GM12878 (cell line): ENCODE data around the gene MYO7A. TPM values are rescaled to one million over a fixed set of nuclear protein-coding genes. Genes with fewer than 3 reads are reported as not detected.

Source experiments
- ATAC-seq: fragments of 200-7000 bp; cut with Tn5 transposase; 3 replicates; pipeline ENCODE4 v1.9.1; 2020; ENCODE audit warnings: mild to moderate bottlenecking, moderate library complexity
- BruUV-seq: library from RNA; stranded (reverse); fragments of 400-500 nt; replicated peaks from 2 replicates; lab custom pipeline; 2021; lab: Mats Ljungman, UMichigan
- CTCF ChIA-PET: fragments of 300-600 bp; sonication (Branson Sonifier 250); formaldehyde crosslinking; extraction: SDS; loops from one replicate; lab custom pipeline; 2021; ENCODE audit warnings: inconsistent platforms; lab: Yijun Ruan, JAX
- POLR2A ChIA-PET: fragments of 350-600 bp; formaldehyde crosslinking; extraction: SDS; loops from one replicate; lab custom pipeline; 2021; ENCODE audit warnings: inconsistent platforms; lab: Charles Lee
- RAD21 ChIA-PET: fragments of 300-600 bp; sonication (Branson Sonifier 250); formaldehyde crosslinking; loops from one replicate; lab custom pipeline; 2023; ENCODE audit warnings: antibody characterized with exemption; ENCODE audit not compliant: unreplicated experiment; lab: Charles Lee
- SMC1A ChIA-PET: fragments of 300-600 bp; sonication (Branson Sonifier 250); formaldehyde crosslinking; loops from one replicate; lab custom pipeline; 2023; ENCODE audit not compliant: unreplicated experiment, uncharacterized antibody; lab: Charles Lee
- DNase-seq: peaks from one replicate; pipeline ENCODE4 v3.0.0-alpha.2; 2011; ENCODE audit warnings: low read depth, low spot score
- FAIRE-seq: peaks from 3 replicates; lab custom pipeline; 2011; peaks lifted over from hg19 to GRCh38; lab: Jason Lieb, UNC
- H2AFZ ChIP-seq: 2 replicates; pipeline ENCODE4 v1.6.0; 2011; ENCODE audit warnings: low read depth, low read length, control low read depth; ENCODE audit not compliant: control insufficient read depth
- H3K27ac ChIP-seq: 2 replicates; pipeline ENCODE4 v1.5.1; 2011; ENCODE audit warnings: control low read depth; ENCODE audit not compliant: control insufficient read depth, insufficient read depth
- H3K27me3 ChIP-seq, 2 experiments: replicated peaks in 1 of 2; 2 replicates each; pipeline versions ENCODE4 v1.6.0 to v1.6.1; 2011; ENCODE audit warnings: low read length in 1 of 2; ENCODE audit not compliant: control insufficient read depth in 2 of 2, insufficient read depth in 2 of 2
- H3K36me3 ChIP-seq, 2 experiments: 2 replicates each; pipeline ENCODE4 v1.5.1; 2011; ENCODE audit warnings: low read length in 1 of 2; ENCODE audit not compliant: control insufficient read depth in 2 of 2, insufficient read depth in 2 of 2
- H3K4me1 ChIP-seq: 2 replicates; pipeline ENCODE4 v1.6.1; 2011; ENCODE audit warnings: mild to moderate bottlenecking, low read length, moderate library complexity, mixed read lengths; ENCODE audit not compliant: control insufficient read depth, insufficient read depth
- H3K4me2 ChIP-seq: 2 replicates; pipeline ENCODE4 v1.6.0; 2011; ENCODE audit warnings: control low read depth; ENCODE audit not compliant: control insufficient read depth, insufficient read depth
- H3K4me3 ChIP-seq: fragments of 200-600 bp; sonication (generic); 2 replicates; pipeline ENCODE4 v1.5.1; 2016
- H3K79me2 ChIP-seq: 2 replicates; pipeline ENCODE4 v1.6.0; 2011; ENCODE audit warnings: low read length; ENCODE audit not compliant: control insufficient read depth, insufficient read depth
- H3K9ac ChIP-seq: 2 replicates; pipeline ENCODE4 v1.8.0; 2011; ENCODE audit warnings: low read length, control low read depth, mixed read lengths; ENCODE audit not compliant: control insufficient read depth, insufficient read depth
- H3K9me3 ChIP-seq: replicated peaks from 3 replicates; pipeline ENCODE4 v1.5.1; 2011; ENCODE audit warnings: mild to moderate bottlenecking, low read length; ENCODE audit not compliant: control insufficient read depth, insufficient read depth
- H4K20me1 ChIP-seq: 2 replicates; pipeline ENCODE4 v1.6.0; 2011; ENCODE audit not compliant: control insufficient read depth, insufficient read depth
- ASH2L ChIP-seq: fragments of 300-600, 200-600 bp; sonication (generic); IDR thresholded peaks from 2 replicates; pipeline ENCODE4 v1.6.1; 2017; ENCODE audit warnings: low read depth, mild to moderate bottlenecking, borderline replicate concordance
- CBX3 ChIP-seq: fragments of 200-600 bp; sonication (generic); IDR thresholded peaks from 2 replicates; pipeline ENCODE4 v1.6.1; 2016; ENCODE audit warnings: low read depth, borderline replicate concordance
- GABPA ChIP-seq: IDR thresholded peaks from 2 replicates; pipeline ENCODE4 v1.6.1; 2014; ENCODE audit warnings: antibody characterized with exemption, low read depth, mild to moderate bottlenecking, inconsistent platforms
- GATAD2B ChIP-seq: fragments of 450-650 bp; conservative IDR thresholded peaks from 2 replicates; pipeline ENCODE4 v1.6.1; 2017; ENCODE audit warnings: low read depth, mild to moderate bottlenecking, moderate library complexity
- IKZF2 ChIP-seq, 2 experiments: fragments of 450-650 bp; IDR thresholded peaks; 2 replicates each; pipeline ENCODE4 v1.6.1; 2017; ENCODE audit warnings: mild to moderate bottlenecking in 2 of 2, moderate library complexity in 2 of 2
- KAT2A ChIP-seq: conservative IDR thresholded peaks from 2 replicates; pipeline ENCODE4 v1.6.1; 2011; ENCODE audit warnings: low read depth, low read length; ENCODE audit not compliant: control insufficient read depth
- MEF2A ChIP-seq: IDR thresholded peaks from 2 replicates; pipeline ENCODE4 v1.6.1; 2011; ENCODE audit warnings: low read depth, mild to moderate bottlenecking, low read length, moderate library complexity; ENCODE audit not compliant: insufficient read depth
- MYB ChIP-seq: fragments of 150-350 bp; IDR thresholded peaks from 2 replicates; pipeline ENCODE4 v1.6.1; 2014; ENCODE audit warnings: mild to moderate bottlenecking, low read depth, low read length, borderline replicate concordance
- SRF ChIP-seq, 2 experiments: IDR thresholded peaks; 2 replicates each; pipeline ENCODE4 v1.6.1; 2011; ENCODE audit warnings: low read depth in 2 of 2, low read length in 2 of 2, mild to moderate bottlenecking in 1 of 2, moderate library complexity in 1 of 2
- ZZZ3 ChIP-seq: IDR thresholded peaks from 2 replicates; pipeline ENCODE4 v1.6.1; 2011; ENCODE audit warnings: low read depth; ENCODE audit not compliant: control insufficient read depth, insufficient read length
- WGBS: methylation state at CpG from one replicate; pipeline ENCODE4 v1.1.6; 2016; ENCODE audit warnings: low lambda C conversion rate; ENCODE audit not compliant: insufficient replicate concordance, insufficient coverage; ENCODE audit errors: missing lambda C conversion rate; 5-methylcytosine and 5-hydroxymethylcytosine counted together
- in situ Hi-C: fragments of 300-500 bp; cut with MboI; formaldehyde crosslinking; loops from 9 replicates; pipeline ENCODE4 v1.14.3; 2018; ENCODE audit warnings: mixed read lengths
- intact Hi-C: fragments of 100-400 bp; cut with micrococcal nuclease; formaldehyde crosslinking; loops from one replicate; pipeline ENCODE4 v1.14.2; 2022; ENCODE audit not compliant: unreplicated experiment
- polyA plus RNA-seq, 11 experiments: library from polyadenylated mRNA; depleted of rRNA in 4 of 11; unstranded in 6 of 11; stranded (reverse) in 5 of 11; fragments of >200 nt; fragmentation: Nextera tagmentation in 4 of 11; fragmentation: Illumina TruSeq in 1 of 11; extraction: Ambion mirVana in 4 of 11; extraction: Trizol in 1 of 11; gene quantifications; 1 replicate in 1 of 11; 2 replicates in 10 of 11; pipeline versions ENCODE4 v1.2.1 to v1.2.3, GENCODE V29; 2011 to 2016; ENCODE audit warnings: inconsistent platforms in 2 of 11, missing spikeins in 2 of 11, low read depth in 1 of 11
- total RNA-seq, 4 experiments: library from RNA; depleted of rRNA in 3 of 4; stranded (reverse); fragments of >200 nt in 3 of 4; fragmentation: Illumina TruSeq in 1 of 4; extraction: Trizol in 1 of 4; gene quantifications; 2 replicates each; pipeline versions ENCODE4 v1.2.1 to v1.2.3, GENCODE V29; 2013 to 2021
- TF ChIP-seq, protein P1 (sequence below): fragments of 450-650 bp; IDR thresholded peaks from 2 replicates; pipeline ENCODE4 v1.6.1; 2018; ENCODE audit warnings: borderline replicate concordance, mild to moderate bottlenecking; ENCODE audit not compliant: partially characterized antibody
- TF ChIP-seq, protein P2 (sequence below): IDR thresholded peaks from 2 replicates; pipeline ENCODE4 v1.6.1; 2011; ENCODE audit warnings: low read depth, low read length, improper control_type of control experiment, borderline replicate concordance
- TF ChIP-seq, protein P3 (sequence below): IDR thresholded peaks from 2 replicates; pipeline ENCODE4 v1.6.1; 2012; ENCODE audit warnings: low read depth, low read length, improper control_type of control experiment
- TF ChIP-seq, protein P4 (sequence below): IDR thresholded peaks from 2 replicates; pipeline ENCODE4 v1.6.1; 2011; ENCODE audit warnings: borderline replicate concordance, low read depth, mild to moderate bottlenecking, moderate library complexity, low read length; ENCODE audit not compliant: insufficient read depth, poor library complexity, severe bottlenecking

The MYO7A gene
- total and polyA plus RNA-seq, 10 of the 15 experiments (the other 5 are each of a cell fraction or from before 2014, with no cell fraction given), result 0.01 to 0.21 (median 0.04) TPM; not detected in 6

DNA sequence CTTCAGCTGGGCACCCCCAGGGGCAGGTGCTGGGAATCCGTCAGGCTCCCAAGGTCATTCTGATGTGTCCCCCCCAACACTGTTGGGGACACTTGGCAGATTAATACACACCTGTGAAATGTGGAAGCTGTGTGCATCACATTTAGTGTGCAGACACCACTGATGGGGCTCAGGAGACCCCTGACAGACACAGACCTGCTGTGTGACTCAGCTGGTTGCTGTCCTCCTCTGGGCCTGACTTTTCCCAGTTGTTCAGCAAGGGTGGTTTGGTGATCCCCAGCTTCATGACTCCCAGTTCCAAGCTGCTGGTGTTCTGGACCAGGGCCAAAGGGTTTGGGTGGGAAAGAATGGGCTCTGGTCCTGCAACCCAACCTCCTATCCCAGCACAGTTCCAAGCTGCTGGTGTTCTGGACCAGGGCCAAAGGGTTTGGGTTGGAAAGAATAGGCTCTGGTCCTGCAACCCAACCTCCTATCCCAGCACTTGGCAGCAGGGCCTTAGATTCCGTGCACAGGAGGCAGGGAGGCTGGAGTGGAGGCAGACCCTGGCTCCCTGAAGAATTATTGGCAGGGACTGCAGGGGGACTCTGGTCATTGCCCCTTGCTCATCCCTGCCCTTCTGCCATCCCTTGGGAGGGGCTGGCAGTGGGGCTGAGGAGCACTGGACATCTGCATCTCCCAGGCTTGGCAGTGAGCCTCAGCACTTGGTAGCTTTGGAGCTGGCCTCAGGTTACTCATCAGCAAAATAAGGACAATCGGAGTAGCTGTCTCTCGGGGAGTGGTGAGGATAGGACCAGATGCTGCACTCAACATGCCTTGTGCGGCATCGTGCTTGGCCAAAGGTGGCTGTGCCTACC is 33.8 kb upstream of the MYO7A start (continued):
- TF ChIP-seq, protein P1, sequence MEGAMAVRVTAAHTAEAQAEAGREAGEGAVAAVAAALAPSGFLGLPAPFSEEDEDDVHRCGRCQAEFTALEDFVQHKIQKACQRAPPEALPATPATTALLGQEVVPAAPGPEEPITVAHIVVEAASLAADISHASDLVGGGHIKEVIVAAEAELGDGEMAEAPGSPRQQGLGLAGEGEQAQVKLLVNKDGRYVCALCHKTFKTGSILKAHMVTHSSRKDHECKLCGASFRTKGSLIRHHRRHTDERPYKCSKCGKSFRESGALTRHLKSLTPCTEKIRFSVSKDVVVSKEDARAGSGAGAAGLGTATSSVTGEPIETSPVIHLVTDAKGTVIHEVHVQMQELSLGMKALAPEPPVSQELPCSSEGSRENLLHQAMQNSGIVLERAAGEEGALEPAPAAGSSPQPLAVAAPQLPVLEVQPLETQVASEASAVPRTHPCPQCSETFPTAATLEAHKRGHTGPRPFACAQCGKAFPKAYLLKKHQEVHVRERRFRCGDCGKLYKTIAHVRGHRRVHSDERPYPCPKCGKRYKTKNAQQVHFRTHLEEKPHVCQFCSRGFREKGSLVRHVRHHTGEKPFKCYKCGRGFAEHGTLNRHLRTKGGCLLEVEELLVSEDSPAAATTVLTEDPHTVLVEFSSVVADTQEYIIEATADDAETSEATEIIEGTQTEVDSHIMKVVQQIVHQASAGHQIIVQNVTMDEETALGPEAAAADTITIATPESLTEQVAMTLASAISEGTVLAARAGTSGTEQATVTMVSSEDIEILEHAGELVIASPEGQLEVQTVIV, result no peak
- TF ChIP-seq, all 136 proteins: peak for 0

DNA sequence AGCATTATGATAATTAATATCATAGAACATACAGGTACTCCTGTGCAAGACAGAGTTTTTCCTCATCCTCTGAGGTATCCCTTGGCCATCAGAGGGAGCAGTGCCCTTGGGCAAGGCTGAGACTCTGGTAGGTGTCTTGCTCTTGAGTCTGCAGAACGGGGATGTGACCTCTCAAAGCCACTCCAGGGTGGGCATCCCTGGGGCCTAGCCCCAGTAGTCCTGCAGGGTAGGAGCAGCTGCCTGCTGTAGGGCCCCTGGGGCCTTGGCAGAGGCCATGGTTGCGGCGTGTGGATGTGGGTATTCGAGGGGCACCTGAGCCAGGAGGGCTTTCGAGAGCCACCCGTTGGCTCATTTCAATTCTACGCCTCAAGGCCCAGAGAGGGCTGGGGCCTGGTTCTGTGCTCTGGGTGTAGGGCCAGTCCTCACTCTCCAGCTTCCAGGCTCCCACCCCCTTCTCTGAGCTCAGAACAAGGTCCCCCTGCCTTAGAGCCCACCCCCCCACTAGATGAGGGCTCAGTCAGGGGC is 33.1 kb upstream of the MYO7A start:
- Histone ChIP-seq H3K9me3 (no peaks in the 10 kb centered on the region), H3K79me2 (no peaks in the 10 kb centered on the region), H2AFZ (no peak overlapping the region), H3K4me1 (no peaks in the 10 kb centered on the region), H3K4me2 (no peak overlapping the region), H3K9ac (no peak overlapping the region), H4K20me1 (no peaks in the 10 kb centered on the region), H3K27ac (no peak overlapping the region), H3K4me3 (no peak overlapping the region), H3K36me3 (no peaks in the 10 kb centered on the region), H3K27me3 (no peaks in the 10 kb centered on the region)
- FAIRE-seq, result no peak
- CTCF ChIA-PET, result interaction anchor here (0.9 to 3.0 kb wide), 4 partner anchors 19 to 175 kb away, joined by 3 to 12 read pairs (median 6); no protein-coding TSS in a partner anchor
- BruUV-seq, result no TSS peak
- DNase-seq, result no peak
- SMC1A ChIA-PET, result no interaction called here
- ATAC-seq, result no peak
- in situ Hi-C loops, result loop anchor here (5.0 kb wide), 1 partner anchor 48 kb away; no protein-coding TSS in a partner anchor
- WGBS, result 25% methylated on average over 7 of the region's 7 CpGs
- POLR2A ChIA-PET, result no interaction called here
- RAD21 ChIA-PET, result no interaction called here
- intact Hi-C loops, result no loop called here
- TF ChIP-seq GATAD2B (no peak), ZZZ3 (no peak), GABPA (no peak), MYB (no peak), SRF (IDR thresholded peaks at IDR 0.05; ENCODE audit: low read depth in 2 of 2, low read length in 2 of 2) (no peak), IKZF2 (IDR thresholded peaks at IDR 0.05) (no peak), MEF2A (no peak), KAT2A (no peak), ASH2L (no peak), CBX3 (no peak)
- TF ChIP-seq, protein P2, sequence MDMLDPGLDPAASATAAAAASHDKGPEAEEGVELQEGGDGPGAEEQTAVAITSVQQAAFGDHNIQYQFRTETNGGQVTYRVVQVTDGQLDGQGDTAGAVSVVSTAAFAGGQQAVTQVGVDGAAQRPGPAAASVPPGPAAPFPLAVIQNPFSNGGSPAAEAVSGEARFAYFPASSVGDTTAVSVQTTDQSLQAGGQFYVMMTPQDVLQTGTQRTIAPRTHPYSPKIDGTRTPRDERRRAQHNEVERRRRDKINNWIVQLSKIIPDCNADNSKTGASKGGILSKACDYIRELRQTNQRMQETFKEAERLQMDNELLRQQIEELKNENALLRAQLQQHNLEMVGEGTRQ, result no peak
- TF ChIP-seq, protein P3, sequence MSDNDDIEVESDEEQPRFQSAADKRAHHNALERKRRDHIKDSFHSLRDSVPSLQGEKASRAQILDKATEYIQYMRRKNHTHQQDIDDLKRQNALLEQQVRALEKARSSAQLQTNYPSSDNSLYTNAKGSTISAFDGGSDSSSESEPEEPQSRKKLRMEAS, result no peak
- TF ChIP-seq, protein P4, sequence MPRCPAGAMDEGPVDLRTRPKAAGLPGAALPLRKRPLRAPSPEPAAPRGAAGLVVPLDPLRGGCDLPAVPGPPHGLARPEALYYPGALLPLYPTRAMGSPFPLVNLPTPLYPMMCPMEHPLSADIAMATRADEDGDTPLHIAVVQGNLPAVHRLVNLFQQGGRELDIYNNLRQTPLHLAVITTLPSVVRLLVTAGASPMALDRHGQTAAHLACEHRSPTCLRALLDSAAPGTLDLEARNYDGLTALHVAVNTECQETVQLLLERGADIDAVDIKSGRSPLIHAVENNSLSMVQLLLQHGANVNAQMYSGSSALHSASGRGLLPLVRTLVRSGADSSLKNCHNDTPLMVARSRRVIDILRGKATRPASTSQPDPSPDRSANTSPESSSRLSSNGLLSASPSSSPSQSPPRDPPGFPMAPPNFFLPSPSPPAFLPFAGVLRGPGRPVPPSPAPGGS, result no peak
